Parathyroid adenoma (tissue), 2 donors: ENCODE measurements around the gene FMNL3.
"Not testable (repeated sequence)": the region's sequence is repeated elsewhere in the genome, so short reads cannot be mapped to it uniquely, and the experiment has no call there.

ENCODE experiments used
- H2AFZ ChIP-seq: fragments of 300-600 bp; sonication (generic); one replicate; pipeline ENCODE4 v1.7.0; 2017; ENCODE audit warnings: antibody characterized with exemption, mild to moderate bottlenecking
- H3K27ac ChIP-seq: fragments of 300-600 bp; sonication (generic); one replicate; pipeline ENCODE4 v1.7.0; 2017
- H3K27me3 ChIP-seq: fragments of 300-600 bp; sonication (generic); one replicate; pipeline ENCODE4 v1.7.0; 2017; ENCODE audit warnings: low read length; ENCODE audit not compliant: control insufficient read depth, insufficient read depth
- H3K36me3 ChIP-seq: fragments of 300-600 bp; sonication (generic); one replicate; pipeline ENCODE4 v1.7.0; 2017; ENCODE audit warnings: low read length; ENCODE audit not compliant: control insufficient read depth, insufficient read depth
- H3K4me1 ChIP-seq: fragments of 300-600 bp; sonication (generic); one replicate; pipeline ENCODE4 v1.7.0; 2017; ENCODE audit warnings: control low read depth
- H3K4me2 ChIP-seq: fragments of 300-600 bp; sonication (generic); one replicate; pipeline ENCODE4 v1.7.0; 2017; ENCODE audit warnings: low read length
- H3K4me3 ChIP-seq: fragments of 300-600 bp; sonication (generic); one replicate; pipeline ENCODE4 v1.7.0; 2017; ENCODE audit warnings: low read depth, low read length
- H3K79me2 ChIP-seq: fragments of 300-600 bp; sonication (generic); one replicate; pipeline ENCODE4 v1.7.0; 2017; ENCODE audit warnings: control low read depth
- H3K9ac ChIP-seq: fragments of 300-600 bp; sonication (generic); one replicate; pipeline ENCODE4 v1.7.0; 2017; ENCODE audit warnings: mild to moderate bottlenecking
- H3K9me3 ChIP-seq: fragments of 300-600 bp; sonication (generic); one replicate; pipeline ENCODE4 v1.7.0; 2017; ENCODE audit warnings: low read length; ENCODE audit not compliant: control insufficient read depth
- CTCF ChIP-seq: fragments of 300-600 bp; sonication (generic); IDR thresholded peaks from one replicate; pipeline ENCODE4 v1.7.0; 2017; ENCODE audit warnings: antibody characterized with exemption, mild to moderate bottlenecking
- donor health status: primary hyperparathyroidism.

The FMNL3 gene

GRCh38 chr12:49618576-49618975 lies 88.6 kb downstream of the FMNL3 start:
- H3K9ac ChIP-seq = no peak overlapping the region
- TF ChIP-seq CTCF = no peak
- peaks cover 5% of the 10 kb centered on the region for H3K4me1 ChIP-seq
- H3K27ac ChIP-seq = no peak overlapping the region
- H3K79me2 ChIP-seq = peaks cover 3% of the 10 kb centered on the region
- no peaks in the 10 kb centered on the region for H3K36me3 ChIP-seq
- no peak overlapping the region for H2AFZ ChIP-seq
- no peak overlapping the region for H3K4me3 ChIP-seq
- H3K4me2 ChIP-seq = no peak overlapping the region
- H3K27me3 ChIP-seq = no peaks in the 10 kb centered on the region
- no peaks in the 10 kb centered on the region for H3K9me3 ChIP-seq

- H3K9ac ChIP-seq = no peak overlapping the region
- no peak overlapping the region for H3K4me2 ChIP-seq
- no peaks in the 10 kb centered on the region for H3K9me3 ChIP-seq
- H3K36me3 ChIP-seq = no peaks in the 10 kb centered on the region
- H3K27me3 ChIP-seq = no peaks in the 10 kb centered on the region
- no peak overlapping the region for H2AFZ ChIP-seq
- H3K27ac ChIP-seq = no peak overlapping the region
- TF ChIP-seq CTCF = no peak
- H3K4me1 ChIP-seq = no peaks in the 10 kb centered on the region
- no peak overlapping the region for H3K4me3 ChIP-seq
- H3K79me2 ChIP-seq = peaks cover 3% of the 10 kb centered on the region
Measured at GRCh38 chr12:49616533-49617219, 90.5 kb downstream of the FMNL3 start.

GRCh38 chr12:49615725-49616124 lies 91.5 kb downstream of the FMNL3 start:
- Histone ChIP-seq H3K4me2 (no peak overlapping the region), H3K4me3 (no peak overlapping the region), H3K9me3 (no peaks in the 10 kb centered on the region), H3K79me2 (no peaks in the 10 kb centered on the region), H3K4me1 (no peaks in the 10 kb centered on the region), H3K36me3 (no peaks in the 10 kb centered on the region), H3K27me3 (no peaks in the 10 kb centered on the region), H2AFZ (no peak overlapping the region), H3K9ac (no peak overlapping the region), H3K27ac (no peak overlapping the region)
- no peak for TF ChIP-seq CTCF

- no peak overlapping the region for H2AFZ ChIP-seq
- no peaks in the 10 kb centered on the region for H3K79me2 ChIP-seq
- no peaks in the 10 kb centered on the region for H3K36me3 ChIP-seq
- no peak for TF ChIP-seq CTCF
- no peak overlapping the region for H3K9ac ChIP-seq
- no peak overlapping the region for H3K4me3 ChIP-seq
- H3K4me1 ChIP-seq = no peaks in the 10 kb centered on the region
- no peaks in the 10 kb centered on the region for H3K27me3 ChIP-seq
- no peak overlapping the region for H3K27ac ChIP-seq
- H3K4me2 ChIP-seq = no peak overlapping the region
- no peaks in the 10 kb centered on the region for H3K9me3 ChIP-seq
Measured at GRCh38 chr12:49612210-49612609, 95.0 kb downstream of the FMNL3 start.

- not testable (repeated sequence) for H3K4me3 ChIP-seq, H3K36me3 ChIP-seq, H3K79me2 ChIP-seq, H3K4me1 ChIP-seq, H3K9me3 ChIP-seq, H2AFZ ChIP-seq, H3K4me2 ChIP-seq, H3K9ac ChIP-seq, H3K27ac ChIP-seq, H3K27me3 ChIP-seq
Measured at GRCh38 chr12:49610785-49611184, 96.4 kb downstream of the FMNL3 start.
